Uterus (tissue), 2 donors: ENCODE measurements around the gene OPRM1.

ENCODE experiments used
- POLR2A ChIP-seq, 2 donors: fragments of 450-650 bp; IDR thresholded peaks; one replicate each; pipeline ENCODE4 v1.6.1; 2016; ENCODE audit warnings: antibody characterized with exemption in 2 of 2, mild to moderate bottlenecking in 1 of 2, moderate library complexity in 1 of 2
- TF ChIP-seq, protein P1 (sequence below), 4 experiments: fragments of 200-600 bp in 2 of 4; fragments of 450-650 bp in 2 of 4; sonication (generic) in 2 of 4; IDR thresholded peaks; one replicate each; pipeline ENCODE4 v1.5.1; 2016 to 2019; ENCODE audit warnings: antibody characterized with exemption in 4 of 4, mild to moderate bottlenecking in 2 of 4, moderate library complexity in 1 of 4

DNA sequence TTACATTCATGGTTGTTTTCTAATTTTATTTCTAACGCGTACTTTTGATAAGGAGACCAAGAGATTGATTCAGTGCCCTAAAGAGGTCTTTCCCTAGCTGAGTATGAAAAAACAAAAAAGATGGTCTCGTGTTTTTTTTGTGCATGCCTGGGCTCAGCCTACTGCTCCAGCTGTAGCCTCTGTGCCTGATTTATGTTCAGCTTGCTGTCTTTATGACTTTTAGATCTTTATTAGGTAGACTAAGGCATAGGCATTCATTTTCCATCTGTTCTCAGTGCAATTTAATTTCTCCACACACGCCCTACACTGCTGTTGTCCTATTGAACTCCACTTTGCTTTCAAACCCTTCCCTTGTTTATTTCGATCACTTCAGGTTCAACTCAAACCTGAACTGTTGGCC, 56.5 kb downstream of the OPRM1 start:
- TF ChIP-seq, protein P1, sequence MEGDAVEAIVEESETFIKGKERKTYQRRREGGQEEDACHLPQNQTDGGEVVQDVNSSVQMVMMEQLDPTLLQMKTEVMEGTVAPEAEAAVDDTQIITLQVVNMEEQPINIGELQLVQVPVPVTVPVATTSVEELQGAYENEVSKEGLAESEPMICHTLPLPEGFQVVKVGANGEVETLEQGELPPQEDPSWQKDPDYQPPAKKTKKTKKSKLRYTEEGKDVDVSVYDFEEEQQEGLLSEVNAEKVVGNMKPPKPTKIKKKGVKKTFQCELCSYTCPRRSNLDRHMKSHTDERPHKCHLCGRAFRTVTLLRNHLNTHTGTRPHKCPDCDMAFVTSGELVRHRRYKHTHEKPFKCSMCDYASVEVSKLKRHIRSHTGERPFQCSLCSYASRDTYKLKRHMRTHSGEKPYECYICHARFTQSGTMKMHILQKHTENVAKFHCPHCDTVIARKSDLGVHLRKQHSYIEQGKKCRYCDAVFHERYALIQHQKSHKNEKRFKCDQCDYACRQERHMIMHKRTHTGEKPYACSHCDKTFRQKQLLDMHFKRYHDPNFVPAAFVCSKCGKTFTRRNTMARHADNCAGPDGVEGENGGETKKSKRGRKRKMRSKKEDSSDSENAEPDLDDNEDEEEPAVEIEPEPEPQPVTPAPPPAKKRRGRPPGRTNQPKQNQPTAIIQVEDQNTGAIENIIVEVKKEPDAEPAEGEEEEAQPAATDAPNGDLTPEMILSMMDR (IDR thresholded peaks at IDR 0.05) = no peak
- no peak for TF ChIP-seq POLR2A (IDR thresholded peaks at IDR 0.05)
